H9 (cell line): ENCODE data around the gene HMSD. TPM values are rescaled to one million over a fixed set of nuclear protein-coding genes. Genes with fewer than 3 reads are reported as not detected.
A peak's percentile ranks its signal among the peaks of the same experiment; 100 is the strongest.

Experiments
- DNase-seq: peaks from one replicate; pipeline ENCODE4 v3.0.0-alpha.2; 2017
- H2AFZ ChIP-seq: one replicate; pipeline ENCODE4 v1.6.1; 2013; ENCODE audit warnings: mild to moderate bottlenecking, low read length, control low read depth, moderate library complexity
- H2AK5ac ChIP-seq: 2 replicates; pipeline ENCODE4 v1.6.1; 2013; ENCODE audit warnings: low read length, control low read depth, mixed read lengths; ENCODE audit not compliant: insufficient read length
- H2BK120ac ChIP-seq: one replicate; pipeline ENCODE4 v1.6.1; 2013; ENCODE audit warnings: low read depth, mild to moderate bottlenecking, low read length, control low read depth, inconsistent platforms; ENCODE audit not compliant: poor library complexity, severe bottlenecking
- H2BK12ac ChIP-seq: 2 replicates; pipeline ENCODE4 v1.6.1; 2013; ENCODE audit warnings: low read length, control low read depth, mixed read lengths, low read depth; ENCODE audit not compliant: insufficient read length
- H2BK15ac ChIP-seq: 2 replicates; pipeline ENCODE4 v1.6.1; 2013; ENCODE audit warnings: low read depth, low read length, control low read depth
- H2BK20ac ChIP-seq: one replicate; pipeline ENCODE4 v1.6.1; 2013; ENCODE audit warnings: low read depth, mild to moderate bottlenecking, low read length, control low read depth, inconsistent platforms; ENCODE audit not compliant: poor library complexity, severe bottlenecking
- H2BK5ac ChIP-seq: 2 replicates; pipeline ENCODE4 v1.6.1; 2013; ENCODE audit warnings: low read length, control low read depth, mixed read lengths; ENCODE audit not compliant: insufficient read length
- H3K14ac ChIP-seq: 2 replicates; pipeline ENCODE4 v1.6.1; 2013; ENCODE audit warnings: low read length, control low read depth; ENCODE audit not compliant: insufficient read depth
- H3K18ac ChIP-seq: 2 replicates; pipeline ENCODE4 v1.6.1; 2013; ENCODE audit warnings: low read depth, mild to moderate bottlenecking, mixed read lengths, low read length, control low read depth; ENCODE audit not compliant: insufficient read length
- H3K23ac ChIP-seq: 2 replicates; pipeline ENCODE4 v1.6.1; 2013; ENCODE audit warnings: low read length, control low read depth, mixed read lengths, low read depth; ENCODE audit not compliant: insufficient read length
- H3K23me2 ChIP-seq: 2 replicates; pipeline ENCODE4 v1.6.1; 2013; ENCODE audit warnings: low read depth, mild to moderate bottlenecking, mixed read lengths, low read length, control low read depth; ENCODE audit not compliant: insufficient read length, poor library complexity, severe bottlenecking
- H3K27ac ChIP-seq: 2 replicates; pipeline ENCODE4 v1.5.1; 2013; ENCODE audit warnings: low read length, control low read depth, mixed read lengths, low read depth; ENCODE audit not compliant: insufficient read length
- H3K27me3 ChIP-seq: 2 replicates; pipeline ENCODE4 v1.6.1; 2013; ENCODE audit warnings: low read length, control low read depth, inconsistent platforms; ENCODE audit not compliant: insufficient read depth
- H3K4ac ChIP-seq: 2 replicates; pipeline ENCODE4 v1.6.1; 2013; ENCODE audit warnings: low read depth, mild to moderate bottlenecking, control low read depth, inconsistent platforms, low read length, moderate library complexity
- H3K4me1 ChIP-seq: 2 replicates; pipeline ENCODE4 v1.6.1; 2013; ENCODE audit warnings: low read length, control low read depth, inconsistent platforms; ENCODE audit not compliant: insufficient read depth
- H3K4me2 ChIP-seq: 2 replicates; pipeline ENCODE4 v1.6.1; 2013; ENCODE audit warnings: low read length, control low read depth, mixed read lengths; ENCODE audit not compliant: insufficient read length, insufficient read depth
- H3K56ac ChIP-seq: 2 replicates; pipeline ENCODE4 v1.6.1; 2013; ENCODE audit warnings: low read depth, mild to moderate bottlenecking, mixed read lengths, low read length, control low read depth; ENCODE audit not compliant: insufficient read length
- H3K79me1 ChIP-seq: 2 replicates; pipeline ENCODE4 v1.6.1; 2013; ENCODE audit warnings: low read depth, mild to moderate bottlenecking, moderate library complexity, low read length, control low read depth, inconsistent platforms; ENCODE audit not compliant: insufficient read depth, poor library complexity, severe bottlenecking
- H3K79me2 ChIP-seq: 2 replicates; pipeline ENCODE4 v1.6.1; 2013; ENCODE audit warnings: low read length, control low read depth, inconsistent platforms; ENCODE audit not compliant: insufficient read depth
- H3K9ac ChIP-seq: 2 replicates; pipeline ENCODE4 v1.6.1; 2013; ENCODE audit warnings: low read length, control low read depth, mixed read lengths; ENCODE audit not compliant: insufficient read length; ENCODE audit errors: extremely low read depth
- H3K9me3 ChIP-seq: one replicate; pipeline ENCODE4 v1.6.1; 2013; ENCODE audit warnings: low read depth, low read length, inconsistent platforms; ENCODE audit not compliant: control insufficient read depth
- H3T11ph ChIP-seq: one replicate; pipeline ENCODE4 v1.6.1; 2013; ENCODE audit warnings: mild to moderate bottlenecking, low read length, control low read depth, inconsistent platforms
- H4K20me1 ChIP-seq: one replicate; pipeline ENCODE4 v1.6.1; 2013; ENCODE audit not compliant: control insufficient read depth, insufficient read length, insufficient read depth
- H4K5ac ChIP-seq: 2 replicates; pipeline ENCODE4 v1.6.1; 2013; ENCODE audit warnings: low read depth, mild to moderate bottlenecking, mixed read lengths, low read length, control low read depth; ENCODE audit not compliant: insufficient read length
- H4K8ac ChIP-seq: replicated peaks from 2 replicates; pipeline ENCODE4 v1.6.1; 2013; ENCODE audit warnings: low read length, control low read depth, mixed read lengths, low read depth; ENCODE audit not compliant: insufficient read length
- H4K91ac ChIP-seq: 2 replicates; pipeline ENCODE4 v1.6.1; 2013; ENCODE audit warnings: low read depth, mild to moderate bottlenecking, moderate library complexity, mixed read lengths, low read length, control low read depth; ENCODE audit not compliant: insufficient read length
- H3K27ac Mint-ChIP-seq, 3 experiments: 2 replicates in 2 of 3; 3 replicates in 1 of 3; pipeline ENCODE4 v1.8.0; 2020 to 2021; ENCODE audit warnings: mixed read lengths in 3 of 3, mild to moderate bottlenecking in 1 of 3, moderate library complexity in 1 of 3
- H3K27me3 Mint-ChIP-seq: 2 replicates; pipeline ENCODE4 v1.8.0; 2021; ENCODE audit warnings: low read depth, mild to moderate bottlenecking, moderate library complexity, mixed read lengths
- H3K36me3 Mint-ChIP-seq, 3 experiments: 2 replicates in 2 of 3; 3 replicates in 1 of 3; pipeline ENCODE4 v1.8.0; 2020 to 2021; ENCODE audit warnings: low read depth in 3 of 3, mixed read lengths in 3 of 3; ENCODE audit not compliant: insufficient read depth in 1 of 3
- H3K4me1 Mint-ChIP-seq, 2 experiments: 2 replicates each; pipeline ENCODE4 v1.8.0; 2020; ENCODE audit warnings: mixed read lengths in 2 of 2
- H3K4me3 Mint-ChIP-seq, 2 experiments: 2 replicates in 1 of 2; 3 replicates in 1 of 2; pipeline ENCODE4 v1.8.0; 2020 to 2021; ENCODE audit warnings: mild to moderate bottlenecking in 2 of 2, mixed read lengths in 2 of 2, moderate library complexity in 1 of 2
- H3K9me3 Mint-ChIP-seq, 2 experiments: 2 replicates in 1 of 2; 3 replicates in 1 of 2; pipeline ENCODE4 v1.8.0; 2020; ENCODE audit warnings: mild to moderate bottlenecking in 2 of 2, mixed read lengths in 2 of 2, moderate library complexity in 1 of 2
- WGBS: extraction: QIAGEN DNeasy Blood & Tissue Kit; methylation state at CpG from one replicate; pipeline ENCODE4 v1.1.7; 2013; ENCODE audit warnings: missing lambda C conversion rate, low lambda C conversion rate, mixed read lengths; ENCODE audit not compliant: insufficient read length; ENCODE audit errors: extremely low coverage; 5-methylcytosine and 5-hydroxymethylcytosine counted together
- total RNA-seq: library from RNA; stranded (reverse); gene quantifications from 2 replicates; pipeline ENCODE4 v1.2.1, GENCODE V29; 2021
- TF ChIP-seq, protein P1 (sequence below): fragments of 200-600 bp; sonication (generic); conservative IDR thresholded peaks from 3 replicates; pipeline ENCODE4 v1.8.0; 2021; ENCODE audit warnings: antibody characterized with exemption, mild to moderate bottlenecking

The HMSD gene
- total RNA-seq, 1 experiment from 2014 or later = 6.6 TPM

DNA sequence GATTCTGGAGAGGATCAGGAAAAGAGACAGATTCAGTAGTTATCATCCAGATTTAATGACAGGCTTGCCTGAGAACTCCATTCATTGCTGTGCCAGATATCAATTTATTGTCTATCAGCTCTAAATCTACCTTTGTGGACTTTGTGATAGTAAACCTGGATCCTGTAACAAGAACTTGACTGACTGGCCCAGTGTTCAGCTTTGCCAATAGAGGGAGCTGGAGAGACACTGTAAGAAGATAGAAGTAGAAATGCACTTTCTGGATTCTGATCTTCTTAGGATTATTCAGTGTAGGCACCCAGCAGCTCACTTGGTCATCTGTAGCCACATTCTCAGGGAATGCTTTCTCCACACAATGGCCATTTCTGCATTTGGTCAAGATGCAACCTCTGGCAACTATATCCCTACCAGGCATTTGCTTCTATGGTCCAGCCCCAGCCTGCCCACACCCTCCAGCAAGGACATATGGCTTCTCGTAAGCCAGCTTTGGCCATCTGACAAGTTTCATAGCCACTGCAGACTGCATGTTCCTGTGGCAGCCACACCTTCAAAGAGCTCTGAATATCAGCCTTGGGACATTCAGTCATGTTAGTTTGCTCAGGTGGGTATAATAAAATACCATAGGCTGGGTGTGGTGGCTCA is 14.6 kb downstream of the HMSD start:
- Histone ChIP-seq H3K18ac (no peak overlapping the region), H3K27ac (no peak overlapping the region), H4K20me1 (no peaks in the 10 kb centered on the region), H3K23me2 (no peaks in the 10 kb centered on the region), H4K5ac (no peak overlapping the region), H3K27me3 (no peaks in the 10 kb centered on the region), H2BK15ac (no peak overlapping the region), H2BK12ac (no peak overlapping the region), H3K56ac (no peak overlapping the region), H3K4me2 (no peak overlapping the region), H4K91ac (no peak overlapping the region), H2BK20ac (no peak overlapping the region), H2AFZ (no peak overlapping the region), H3K4ac (no peak overlapping the region), H2BK120ac (no peak overlapping the region), H2BK5ac (no peak overlapping the region), H4K8ac (no peak overlapping the region), H2AK5ac (no peak overlapping the region), H3K79me2 (no peaks in the 10 kb centered on the region), H3K4me1 (no peaks in the 10 kb centered on the region), H3K9ac (no peak overlapping the region), H3K23ac (no peak overlapping the region), H3T11ph (no peak overlapping the region), H3K9me3 (no peaks in the 10 kb centered on the region), H3K79me1 (no peaks in the 10 kb centered on the region), H3K14ac (no peak overlapping the region)
- TF ChIP-seq, protein P1, sequence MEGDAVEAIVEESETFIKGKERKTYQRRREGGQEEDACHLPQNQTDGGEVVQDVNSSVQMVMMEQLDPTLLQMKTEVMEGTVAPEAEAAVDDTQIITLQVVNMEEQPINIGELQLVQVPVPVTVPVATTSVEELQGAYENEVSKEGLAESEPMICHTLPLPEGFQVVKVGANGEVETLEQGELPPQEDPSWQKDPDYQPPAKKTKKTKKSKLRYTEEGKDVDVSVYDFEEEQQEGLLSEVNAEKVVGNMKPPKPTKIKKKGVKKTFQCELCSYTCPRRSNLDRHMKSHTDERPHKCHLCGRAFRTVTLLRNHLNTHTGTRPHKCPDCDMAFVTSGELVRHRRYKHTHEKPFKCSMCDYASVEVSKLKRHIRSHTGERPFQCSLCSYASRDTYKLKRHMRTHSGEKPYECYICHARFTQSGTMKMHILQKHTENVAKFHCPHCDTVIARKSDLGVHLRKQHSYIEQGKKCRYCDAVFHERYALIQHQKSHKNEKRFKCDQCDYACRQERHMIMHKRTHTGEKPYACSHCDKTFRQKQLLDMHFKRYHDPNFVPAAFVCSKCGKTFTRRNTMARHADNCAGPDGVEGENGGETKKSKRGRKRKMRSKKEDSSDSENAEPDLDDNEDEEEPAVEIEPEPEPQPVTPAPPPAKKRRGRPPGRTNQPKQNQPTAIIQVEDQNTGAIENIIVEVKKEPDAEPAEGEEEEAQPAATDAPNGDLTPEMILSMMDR = peak; percentile 81
- H3K36me3 Mint-ChIP-seq = no peaks in the 10 kb centered on the region
- peaks cover 0 to 2% of the 10 kb centered on the region in 2 experiments; a peak in 3 of 4 replicates for H3K4me1 Mint-ChIP-seq
- no peak overlapping the region for H3K4me3 Mint-ChIP-seq
- H3K27ac Mint-ChIP-seq = no peak overlapping the region
- H3K9me3 Mint-ChIP-seq = no peaks in the 10 kb centered on the region
- peaks cover 7% of the 10 kb centered on the region; the same call in 1 of the 2 replicates for H3K27me3 Mint-ChIP-seq
- WGBS = no CpG with 5 or more reads among the region's 1 CpG
- DNase-seq = peak; percentile 36
